Thoracic aorta (tissue), 2 donors: Measurements from ENCODE around the gene WASF3. TPM values are rescaled to one million over a fixed set of nuclear protein-coding genes. Genes with fewer than 3 reads are reported as not detected.

Experiments used
- ATAC-seq: fragments of 150-250 bp; one replicate; pipeline ENCODE4 v1.8.0; 2017; ENCODE audit warnings: low read depth; ENCODE audit not compliant: insufficient number of reproducible peaks, low FRiP score
- DNase-seq: peaks from one replicate; pipeline ENCODE4 v3.0.0-alpha.2; 2020; ENCODE audit warnings: low spot score
- H3K27ac ChIP-seq, 2 donors: fragments of 200-600 bp; sonication (generic); 1 replicate in 1 of 2; 2 replicates in 1 of 2; pipeline ENCODE4 v1.5.1; 2016; ENCODE audit warnings: mild to moderate bottlenecking in 2 of 2, moderate library complexity in 2 of 2
- H3K27me3 ChIP-seq: fragments of 200-600 bp; sonication (generic); replicated peaks from 2 replicates; pipeline ENCODE4 v1.6.0; 2016; ENCODE audit warnings: mild to moderate bottlenecking; ENCODE audit not compliant: insufficient read depth
- H3K36me3 ChIP-seq: fragments of 200-600 bp; sonication (generic); one replicate; pipeline ENCODE4 v1.5.1; 2016
- H3K4me1 ChIP-seq, 2 donors: fragments of 200-600 bp; sonication (generic); 1 replicate in 1 of 2; 2 replicates in 1 of 2; pipeline versions ENCODE4 v1.5.1 to v1.6.0; 2016; ENCODE audit warnings: low read depth in 2 of 2, mild to moderate bottlenecking in 1 of 2; ENCODE audit not compliant: control insufficient read depth in 1 of 2
- H3K4me3 ChIP-seq: fragments of 200-600 bp; sonication (generic); 2 replicates; pipeline ENCODE4 v1.5.1; 2016; ENCODE audit warnings: mild to moderate bottlenecking
- H3K9me3 ChIP-seq: fragments of 200-600 bp; sonication (generic); 2 replicates; pipeline ENCODE4 v1.5.1; 2016
- total RNA-seq, 2 donors: library from RNA; depleted of rRNA; stranded (reverse); fragments of >200 nt; gene quantifications; one replicate each; pipeline versions ENCODE4 v1.1.0 to v1.2.3, GENCODE V29; 2016
- TF ChIP-seq, protein P1 (sequence below): fragments of 200-600 bp; sonication (generic); IDR thresholded peaks from one replicate; pipeline ENCODE4 v1.5.1; 2019; ENCODE audit warnings: antibody characterized with exemption

The WASF3 gene
- total RNA-seq, 2 donors from 2014 or later = 16.4 to 20.0 TPM

DNA sequence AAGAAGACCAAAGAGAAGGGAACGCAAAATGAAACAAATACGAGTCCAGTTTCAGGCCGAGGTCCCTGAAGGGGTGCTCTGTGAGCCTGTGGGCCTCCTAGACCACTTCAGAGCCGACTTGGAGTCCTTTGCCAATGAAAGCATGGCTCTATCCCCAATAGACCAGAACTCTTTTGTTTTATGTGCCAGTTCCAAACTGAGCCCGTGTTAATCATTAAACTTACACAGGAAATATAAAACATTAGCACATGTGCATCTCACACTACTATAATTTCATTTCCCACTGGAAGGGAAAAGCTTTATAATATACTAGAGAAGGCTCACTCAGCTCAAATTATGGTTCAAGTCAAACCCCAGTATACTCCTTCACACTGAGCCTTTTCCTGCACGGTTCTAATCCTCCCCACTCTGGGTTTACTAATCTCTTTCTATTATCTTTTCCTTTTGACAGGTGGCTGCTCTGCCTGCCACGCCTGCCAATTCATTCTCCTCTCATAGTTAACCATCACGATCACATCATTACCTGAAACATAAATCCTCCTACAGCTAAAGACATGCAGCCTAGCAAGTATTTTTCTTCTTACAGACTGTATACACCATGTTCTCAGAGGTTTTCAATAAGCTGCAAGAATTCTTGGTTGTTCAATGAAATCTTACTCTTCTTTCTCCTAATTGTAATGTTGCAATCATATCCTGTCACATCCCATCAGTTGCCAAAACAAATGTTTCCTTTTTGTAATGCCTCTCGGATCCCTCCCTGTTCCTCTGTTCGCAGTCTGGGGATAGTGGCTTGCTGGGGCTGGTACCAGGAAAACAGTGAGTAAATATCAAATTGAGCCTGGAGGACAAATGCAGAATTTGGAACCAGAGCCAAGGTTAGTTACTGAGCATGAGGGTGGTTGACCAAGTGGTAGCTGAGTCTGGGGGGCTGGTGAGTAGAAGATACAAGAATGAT, 18.8 kb upstream of the WASF3 start:
- DNase-seq (no peak), ATAC-seq (no peak)
- TF ChIP-seq, protein P1, sequence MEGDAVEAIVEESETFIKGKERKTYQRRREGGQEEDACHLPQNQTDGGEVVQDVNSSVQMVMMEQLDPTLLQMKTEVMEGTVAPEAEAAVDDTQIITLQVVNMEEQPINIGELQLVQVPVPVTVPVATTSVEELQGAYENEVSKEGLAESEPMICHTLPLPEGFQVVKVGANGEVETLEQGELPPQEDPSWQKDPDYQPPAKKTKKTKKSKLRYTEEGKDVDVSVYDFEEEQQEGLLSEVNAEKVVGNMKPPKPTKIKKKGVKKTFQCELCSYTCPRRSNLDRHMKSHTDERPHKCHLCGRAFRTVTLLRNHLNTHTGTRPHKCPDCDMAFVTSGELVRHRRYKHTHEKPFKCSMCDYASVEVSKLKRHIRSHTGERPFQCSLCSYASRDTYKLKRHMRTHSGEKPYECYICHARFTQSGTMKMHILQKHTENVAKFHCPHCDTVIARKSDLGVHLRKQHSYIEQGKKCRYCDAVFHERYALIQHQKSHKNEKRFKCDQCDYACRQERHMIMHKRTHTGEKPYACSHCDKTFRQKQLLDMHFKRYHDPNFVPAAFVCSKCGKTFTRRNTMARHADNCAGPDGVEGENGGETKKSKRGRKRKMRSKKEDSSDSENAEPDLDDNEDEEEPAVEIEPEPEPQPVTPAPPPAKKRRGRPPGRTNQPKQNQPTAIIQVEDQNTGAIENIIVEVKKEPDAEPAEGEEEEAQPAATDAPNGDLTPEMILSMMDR = no peak
- Histone ChIP-seq H3K4me1 (no peaks in the 10 kb centered on the region), H3K27me3 (no peaks in the 10 kb centered on the region), H3K36me3 (no peaks in the 10 kb centered on the region), H3K9me3 (no peaks in the 10 kb centered on the region), H3K4me3 (no peak overlapping the region), H3K27ac (no peak overlapping the region)

DNA sequence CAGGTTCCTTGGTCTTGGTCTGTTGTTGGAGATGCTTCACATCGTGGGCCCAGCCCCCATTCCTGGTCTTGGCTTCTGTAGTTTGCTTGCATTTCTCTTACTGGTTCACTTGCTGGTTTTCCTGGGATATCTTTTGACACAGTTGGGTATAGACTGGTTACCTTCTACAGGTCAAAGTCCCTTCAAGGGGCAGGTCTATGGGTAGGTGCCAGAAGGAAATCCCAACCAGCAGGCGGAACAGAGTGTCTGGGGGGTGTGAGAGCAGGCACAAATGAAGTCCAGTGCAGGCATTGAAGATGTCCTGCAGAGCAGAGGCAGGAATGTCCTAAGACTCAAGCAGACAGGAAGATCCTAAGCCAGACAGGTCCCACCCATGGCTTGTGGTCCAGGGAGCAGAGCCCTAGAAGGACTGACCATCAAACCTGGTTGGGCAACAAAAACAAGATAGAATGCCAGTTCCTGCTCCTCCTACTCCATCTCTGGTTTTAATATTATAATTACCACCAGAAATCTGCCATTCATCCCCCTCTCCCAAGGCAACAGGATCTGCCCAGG, 17.7 kb upstream of the WASF3 start:
- DNase-seq = no peak
- no peaks in the 10 kb centered on the region for H3K9me3 ChIP-seq
- H3K36me3 ChIP-seq = no peaks in the 10 kb centered on the region
- no peak overlapping the region for H3K4me3 ChIP-seq
- no peak overlapping the region for H3K27ac ChIP-seq
- no peak for ATAC-seq
- no peaks in the 10 kb centered on the region for H3K4me1 ChIP-seq
- H3K27me3 ChIP-seq = no peaks in the 10 kb centered on the region
- TF ChIP-seq, protein P1 = no peak

DNA sequence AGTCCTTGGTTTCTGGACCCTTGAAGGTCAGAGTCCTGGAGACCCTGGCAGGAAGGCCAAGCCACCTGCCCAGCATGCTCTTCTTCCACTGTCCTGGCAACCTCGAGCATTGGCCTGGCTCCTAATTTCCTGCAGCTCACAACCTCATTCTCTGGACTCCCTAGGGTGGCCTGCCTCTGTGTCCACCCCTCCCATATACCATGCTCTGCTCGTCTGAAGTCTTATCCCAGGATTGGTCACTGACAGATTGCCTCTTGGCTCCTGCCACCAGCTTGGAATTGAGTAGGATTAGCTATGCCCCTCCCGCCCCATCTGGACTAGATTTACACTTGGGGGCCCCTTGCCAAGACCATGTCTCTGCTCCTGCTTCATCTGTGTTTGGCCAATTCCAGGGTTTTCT, 17.1 kb upstream of the WASF3 start:
- Histone ChIP-seq H3K4me1 (no peaks in the 10 kb centered on the region), H3K27me3 (no peaks in the 10 kb centered on the region), H3K36me3 (no peaks in the 10 kb centered on the region), H3K9me3 (no peaks in the 10 kb centered on the region), H3K27ac (no peak overlapping the region), H3K4me3 (no peak overlapping the region)
- DNase-seq (no peak), ATAC-seq (no peak)
- TF ChIP-seq, protein P1 = no peak

DNA sequence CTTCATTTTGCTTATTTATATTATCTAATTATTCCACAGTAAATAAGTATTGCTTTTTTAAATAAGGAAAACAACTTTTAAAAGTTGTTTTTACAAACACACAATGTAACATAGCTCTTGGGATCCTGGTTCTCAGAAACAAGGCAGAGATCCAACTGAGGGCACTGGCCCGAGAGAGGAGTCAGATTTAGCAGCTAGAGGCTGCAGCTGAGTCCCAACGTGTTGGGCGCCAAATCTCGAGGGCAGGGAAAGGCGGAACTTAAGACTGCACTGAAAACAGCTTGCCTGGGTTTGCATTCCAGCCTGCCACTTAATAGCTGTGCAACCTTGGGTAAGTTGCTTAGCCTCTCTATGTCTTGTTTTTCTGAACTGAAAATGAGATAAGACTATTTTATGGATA, 16.4 kb upstream of the WASF3 start:
- Histone ChIP-seq H3K9me3 (no peaks in the 10 kb centered on the region), H3K4me1 (no peaks in the 10 kb centered on the region), H3K27me3 (no peaks in the 10 kb centered on the region), H3K27ac (no peak overlapping the region), H3K36me3 (no peaks in the 10 kb centered on the region), H3K4me3 (no peak overlapping the region)
- ATAC-seq (no peak), DNase-seq (no peak)
- TF ChIP-seq, protein P1 = no peak

DNA sequence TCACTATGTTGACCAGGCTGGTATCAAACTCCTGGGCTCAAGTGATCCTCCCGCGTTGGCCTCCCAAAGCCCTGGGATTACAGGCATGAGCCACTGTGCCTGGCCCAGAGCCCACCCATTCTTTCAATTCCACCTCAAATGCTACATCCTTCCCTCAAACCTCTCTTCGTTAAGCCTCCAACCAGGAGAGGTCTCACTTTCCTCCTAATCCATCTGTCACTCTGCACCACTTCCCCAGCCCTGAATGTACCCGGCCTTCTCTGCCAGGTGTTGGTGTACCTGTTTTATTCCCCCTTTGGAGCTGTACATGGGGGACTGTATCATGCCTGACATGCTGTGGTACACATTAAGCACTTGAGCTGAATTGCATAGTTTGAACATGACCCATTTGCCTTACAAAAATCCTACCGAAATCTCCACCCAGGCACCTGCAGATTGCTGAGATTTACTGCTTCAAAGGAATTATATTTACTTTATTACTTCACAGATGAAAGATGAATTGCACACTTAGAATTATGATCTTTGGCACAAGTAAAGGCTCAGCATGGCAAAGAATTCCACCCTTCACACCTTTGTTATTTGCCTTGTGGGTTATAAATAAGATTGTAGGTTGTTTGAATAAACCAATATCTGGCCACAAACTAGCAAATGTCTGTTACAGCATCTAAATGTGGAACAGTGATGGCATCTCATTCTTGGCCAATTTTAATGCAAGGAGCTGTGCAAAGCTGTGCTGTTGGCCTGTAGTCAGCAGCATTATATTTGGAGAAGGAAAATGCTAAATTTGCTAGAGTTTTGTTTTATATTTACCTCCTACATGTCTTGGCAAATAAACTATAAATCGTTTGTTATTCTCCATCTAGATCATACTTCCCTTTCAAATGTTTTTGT, 15.6 kb upstream of the WASF3 start:
- DNase-seq (no peak), ATAC-seq (no peak)
- Histone ChIP-seq H3K4me1 (no peaks in the 10 kb centered on the region), H3K9me3 (no peaks in the 10 kb centered on the region), H3K27ac (no peak overlapping the region), H3K36me3 (no peaks in the 10 kb centered on the region), H3K27me3 (no peaks in the 10 kb centered on the region), H3K4me3 (no peak overlapping the region)
- TF ChIP-seq, protein P1 = no peak
